T follicular helper cell (primary cell): ENCODE data around the gene INAFM2.

Source experiments
- DNase-seq: peaks from one replicate; pipeline ENCODE4 v3.0.0-alpha.2; 2020; ENCODE audit warnings: low read depth

INAFM2 gene

DNA sequence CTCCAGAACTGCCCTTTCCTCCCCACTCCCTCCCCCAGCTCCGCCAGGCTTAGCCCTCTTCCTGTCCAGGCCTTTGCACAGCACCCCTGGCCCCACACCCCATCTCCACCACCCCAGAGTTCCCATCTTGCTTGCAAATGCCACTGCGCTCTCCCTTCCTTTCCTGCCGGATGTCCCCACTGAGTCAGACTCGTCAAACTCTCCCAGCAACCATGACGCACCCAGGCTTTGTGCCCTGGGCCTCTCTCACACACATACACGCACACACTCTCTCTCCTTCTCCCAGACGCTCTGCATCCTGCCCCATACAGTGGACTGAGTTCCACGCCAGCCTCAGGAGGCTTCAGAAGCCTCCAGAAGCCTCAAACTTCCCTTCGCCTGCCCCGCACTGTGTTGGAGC lies 20.0 kb downstream of the INAFM2 start:
- DNase-seq, result no peak

DNA sequence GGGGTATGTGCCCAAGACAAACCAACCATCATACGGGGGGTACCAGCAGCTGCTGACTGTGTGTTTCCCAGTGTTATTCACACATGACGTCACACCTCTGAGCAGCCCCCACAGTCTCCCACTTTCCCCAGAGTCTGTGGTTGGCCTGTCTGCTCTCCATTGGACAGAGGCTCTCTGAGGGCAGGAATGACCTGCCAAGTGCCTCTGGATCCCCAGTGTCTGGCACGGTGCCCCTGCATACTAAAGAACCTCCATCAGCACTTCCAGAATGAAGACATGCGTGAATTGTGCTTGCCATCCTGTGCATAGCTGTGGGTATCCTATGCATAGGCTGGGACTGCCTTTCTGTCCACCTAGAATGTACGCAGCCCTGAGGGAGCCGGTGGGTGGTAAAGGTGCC lies 20.7 kb downstream of the INAFM2 start:
- DNase-seq, result no peak

DNA sequence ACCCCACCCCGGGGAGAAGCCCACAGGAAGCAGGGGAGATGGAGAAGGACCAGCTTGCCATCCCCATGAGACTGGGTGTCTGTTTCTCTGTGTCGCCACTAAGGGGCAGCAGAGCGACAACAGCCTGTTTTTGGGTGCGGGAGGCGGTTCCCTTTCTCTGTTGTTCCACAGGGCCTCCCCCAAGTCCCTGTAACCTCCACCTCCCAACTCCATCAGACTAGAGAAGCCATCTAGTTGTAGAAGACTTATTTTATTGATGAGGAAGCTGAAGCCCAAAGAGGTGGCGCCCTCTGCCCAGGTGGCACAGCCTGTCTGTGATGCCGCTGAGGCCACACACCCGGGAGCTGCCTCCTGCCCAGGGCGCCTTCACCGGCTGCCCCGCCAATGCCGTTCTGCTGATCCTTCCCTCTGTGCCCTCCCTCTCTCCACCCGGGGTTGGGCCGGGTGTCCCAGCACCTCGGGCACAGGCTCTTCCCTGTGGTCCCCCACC lies 21.2 kb downstream of the INAFM2 start:
- DNase-seq, result peak; percentile 59

DNA sequence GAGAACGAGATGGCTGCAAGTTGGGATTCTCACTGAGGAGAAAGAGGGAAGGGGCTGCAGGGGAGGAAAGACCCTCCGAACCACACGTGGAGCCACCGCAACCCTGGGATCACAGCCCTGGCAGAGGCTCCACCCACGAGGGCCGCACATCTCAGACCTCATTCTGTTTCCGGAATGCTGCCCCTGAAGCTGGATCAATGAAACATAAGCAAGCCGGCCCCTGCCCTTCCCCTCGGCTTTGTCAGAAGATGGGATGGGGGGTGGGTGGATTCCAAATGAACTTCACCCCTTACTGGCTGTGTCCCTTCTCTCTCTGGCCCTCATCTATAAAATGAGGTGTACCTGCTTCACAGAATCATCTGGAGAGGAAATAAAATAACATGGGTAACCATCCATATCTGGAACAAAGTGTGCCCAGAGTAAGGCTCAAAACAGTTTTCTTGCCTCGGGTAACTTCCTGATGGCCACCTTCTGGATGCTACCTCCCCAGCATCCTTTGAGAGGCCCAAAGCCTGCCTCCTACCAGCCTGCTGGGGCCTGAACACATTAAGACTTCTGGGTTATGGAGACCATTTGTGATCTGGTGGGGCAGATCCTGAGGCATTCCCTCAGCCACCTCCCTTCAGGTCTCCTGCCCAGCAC lies 21.9 kb downstream of the INAFM2 start:
- DNase-seq, result no peak

DNA sequence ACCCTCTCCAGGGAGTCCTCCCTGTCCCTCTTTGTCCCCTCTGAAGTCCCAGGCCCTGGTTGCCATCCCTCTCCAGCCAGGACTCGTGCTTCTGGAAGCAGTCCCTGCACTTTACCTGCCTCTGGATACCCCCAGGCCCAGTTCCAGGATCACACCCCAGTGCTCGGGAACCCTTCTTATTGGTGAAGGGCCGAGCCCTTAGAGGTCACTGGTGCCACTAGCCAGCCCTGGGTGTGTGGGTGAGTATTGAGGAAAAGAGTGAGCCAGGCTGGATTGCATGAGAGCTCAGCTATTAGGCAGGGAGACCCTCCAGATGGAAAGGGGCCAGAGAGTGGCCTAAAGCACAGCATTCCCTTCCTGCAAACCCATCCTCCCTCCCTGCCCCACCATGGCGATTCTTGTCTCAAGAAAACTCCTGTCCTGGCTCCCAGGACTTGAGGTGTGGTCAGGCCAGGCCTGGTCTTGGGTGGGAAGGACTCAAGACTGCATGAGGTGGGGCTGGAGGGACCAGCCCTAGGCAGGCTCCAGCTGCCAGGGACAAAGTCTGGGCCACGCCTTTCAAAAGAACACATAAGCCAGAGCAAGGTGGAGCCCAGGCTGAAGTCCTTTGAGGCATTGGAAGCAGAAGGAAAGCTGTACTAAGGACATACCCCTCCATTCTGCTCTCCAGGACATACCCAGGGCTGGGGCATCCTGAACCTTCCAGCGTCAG lies 22.5 kb downstream of the INAFM2 start:
- no peak for DNase-seq

DNA sequence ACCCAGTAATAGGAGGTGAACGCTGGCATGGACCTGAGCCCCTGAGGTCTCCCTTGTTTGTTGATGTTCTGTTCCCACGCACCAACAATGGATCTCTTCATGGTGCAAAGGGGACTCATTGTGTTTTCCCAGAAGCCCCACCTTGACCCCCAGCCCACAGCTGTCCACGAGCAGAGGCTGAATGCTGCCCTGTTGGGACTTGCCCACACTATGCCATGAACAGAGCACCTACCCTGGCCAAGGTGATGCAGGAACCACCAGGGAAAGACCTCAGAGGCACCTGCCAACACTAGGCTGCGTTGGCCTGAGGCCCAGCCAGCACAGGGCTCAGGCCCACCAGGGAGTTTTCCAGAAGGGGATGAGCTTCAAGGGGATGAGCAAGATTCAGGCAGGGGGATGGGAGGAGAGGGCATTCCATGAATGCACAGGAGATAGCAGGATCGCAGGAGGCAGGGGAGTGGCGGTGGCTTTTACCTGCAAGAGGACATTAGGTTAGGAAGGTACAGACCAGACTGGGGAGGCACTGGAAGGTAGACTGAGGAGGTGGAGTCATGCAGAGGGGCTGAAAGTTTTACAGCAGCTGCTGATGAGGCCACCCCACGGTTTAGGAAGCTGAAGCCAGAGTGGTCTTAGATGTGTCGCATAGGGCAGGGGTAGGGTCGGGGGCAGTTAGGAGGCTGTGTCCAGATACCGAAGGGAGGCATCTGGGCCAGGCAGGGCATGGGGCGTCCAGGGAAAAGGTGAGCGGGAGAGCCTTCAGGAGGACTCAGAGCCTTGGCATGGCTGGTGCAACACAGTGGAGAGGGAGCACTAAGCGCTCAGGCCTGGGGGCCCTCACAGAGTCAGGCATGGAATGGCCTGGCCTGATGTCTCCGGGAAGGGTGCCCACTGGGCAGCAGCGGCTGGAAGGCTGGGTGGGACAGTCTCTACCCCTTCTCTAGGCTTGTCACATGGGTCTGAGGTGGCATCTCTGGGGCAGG lies 23.4 kb downstream of the INAFM2 start:
- DNase-seq, result no peak

GRCh38 chr15:40347559-40348473 lies 24.3 kb downstream of the INAFM2 start:
- DNase-seq, result no peak

DNA sequence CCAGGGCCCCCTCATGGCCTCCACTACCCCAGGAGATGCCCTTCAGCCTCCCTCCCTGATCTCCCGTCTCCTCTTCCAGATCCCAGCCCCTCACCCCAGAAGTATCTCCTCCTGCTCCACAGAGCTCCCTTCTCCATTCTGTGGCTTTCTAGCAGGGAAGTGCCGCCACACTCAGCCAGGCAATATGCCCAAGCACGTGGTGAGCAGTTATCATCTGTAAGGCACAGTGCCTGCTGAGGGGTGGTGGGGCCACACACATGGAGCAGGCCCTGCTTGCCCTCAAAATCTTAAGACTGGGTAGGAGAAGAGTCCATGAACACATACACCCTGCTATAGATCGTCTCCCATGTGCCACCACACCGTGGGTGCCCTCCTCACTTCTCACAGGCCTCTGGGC lies 25.0 kb downstream of the INAFM2 start:
- no peak for DNase-seq

DNA sequence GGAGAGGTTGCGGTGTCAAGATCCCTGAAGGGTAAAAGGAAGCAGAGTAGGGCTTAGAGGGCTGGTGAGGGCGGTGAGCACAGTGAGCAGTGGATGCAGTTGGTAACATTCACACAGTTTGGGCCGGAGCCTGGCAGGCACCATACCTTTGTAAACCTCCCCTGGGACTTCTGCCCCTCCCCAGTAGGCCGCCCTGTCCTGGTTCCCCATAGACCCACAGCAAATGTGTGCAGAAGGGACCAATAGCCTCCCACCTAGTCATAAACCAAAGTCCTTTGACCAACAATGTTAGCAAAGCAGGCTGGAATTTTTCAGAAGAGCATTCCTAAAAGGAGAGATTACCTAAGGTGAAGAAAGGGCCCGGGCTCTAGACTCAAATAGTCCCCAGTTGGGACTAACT lies 25.7 kb downstream of the INAFM2 start:
- no peak for DNase-seq

DNA sequence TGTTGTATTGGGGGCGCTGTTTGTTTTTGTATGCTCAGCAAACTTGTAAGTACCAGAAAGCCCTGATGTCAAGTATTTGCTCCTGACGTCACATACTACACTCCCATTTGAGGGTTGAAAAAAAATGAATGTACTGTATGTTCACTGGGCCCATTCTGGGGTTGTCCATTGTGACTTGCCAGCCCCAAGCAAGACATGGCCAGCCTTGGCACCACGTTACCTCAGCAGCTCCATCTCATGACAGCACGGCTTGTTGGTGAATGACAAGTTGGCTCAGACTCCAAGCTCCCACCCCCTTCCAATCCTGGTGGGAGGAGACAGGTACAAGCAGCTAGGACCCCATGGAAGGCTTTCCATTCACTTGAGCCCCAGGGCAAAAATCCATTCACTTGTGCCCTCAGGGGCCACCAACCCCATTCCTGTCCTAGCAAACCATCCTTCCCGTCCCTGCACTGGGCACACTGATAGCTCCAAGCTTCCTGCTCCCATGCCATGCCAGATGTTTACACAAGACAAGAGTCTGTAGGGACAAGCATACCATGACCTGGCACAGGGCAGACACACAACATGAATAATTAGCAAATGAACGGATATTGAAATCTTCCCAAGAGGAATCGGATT lies 28.9 kb downstream of the INAFM2 start:
- DNase-seq, result no peak

GRCh38 chr15:40353697-40354096 lies 30.2 kb downstream of the INAFM2 start:
- DNase-seq, result no peak

GRCh38 chr15:40354408-40355171 lies 31.1 kb downstream of the INAFM2 start:
- no peak for DNase-seq

- DNase-seq, result no peak
Observed at GRCh38 chr15:40355976-40356585, 32.6 kb downstream of the INAFM2 start.

DNA sequence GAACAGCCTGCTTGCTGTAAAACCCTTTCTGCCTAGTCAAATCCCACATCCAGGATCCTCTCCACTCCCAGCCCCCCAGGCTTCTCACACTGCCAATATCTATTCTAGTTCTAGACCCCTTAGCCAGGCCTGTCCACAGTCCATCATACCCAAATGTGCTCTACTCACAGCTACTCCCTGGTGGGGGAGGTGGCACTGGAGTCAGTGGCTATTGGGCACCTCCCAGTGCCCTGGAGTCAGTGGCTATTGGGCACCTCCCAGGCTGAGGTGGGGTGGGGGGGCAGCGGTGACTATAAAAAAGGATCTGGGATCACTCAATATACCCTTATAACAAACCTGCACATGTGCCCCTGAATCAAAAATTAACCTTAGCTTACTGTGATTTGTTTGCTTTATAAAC lies 33.8 kb downstream of the INAFM2 start:
- DNase-seq, result no peak

- peak; percentile 86 for DNase-seq
Observed at GRCh38 chr15:40357723-40358470, 34.4 kb downstream of the INAFM2 start, which contains the start of gene DISP2. Gene DISP2 (plus strand): TSS chr15:40358219. CDS start chr15:40358322, 103 bp downstream.

- DNase-seq, result no peak
Observed at GRCh38 chr15:40358471-40359353, 35.2 kb downstream of the INAFM2 start.

GRCh38 chr15:40360015-40360414 lies 36.5 kb downstream of the INAFM2 start:
- DNase-seq, result no peak

DNA sequence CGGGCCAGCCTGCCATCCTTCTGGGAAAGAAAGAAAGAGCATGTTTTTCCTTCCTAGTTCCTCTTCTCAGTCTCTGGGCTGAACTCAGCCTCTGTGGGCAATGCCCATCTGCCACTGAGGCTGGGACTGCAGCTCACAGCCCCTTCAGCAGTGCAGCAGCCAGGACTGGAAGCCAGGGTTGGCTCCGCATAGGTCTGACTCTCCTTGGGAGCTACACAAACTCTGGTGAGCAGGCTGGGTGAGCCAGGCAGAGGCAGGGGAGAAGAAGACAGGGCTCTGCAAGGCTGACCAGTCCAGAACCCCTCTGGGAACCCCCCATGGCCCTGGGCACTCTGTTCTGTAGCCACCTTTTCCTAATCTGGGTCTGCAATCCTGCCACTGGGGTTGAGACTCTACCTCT lies 38.1 kb downstream of the INAFM2 start:
- no peak for DNase-seq
